Stimulated activated naive CD8-positive, alpha-beta T cell treated with anti-CD3 and anti-CD28 coated beads, Interleukin-15, Interleukin-2, amounts not matched to agents 100 U/mL and 50 U/mL, for 24 hours (primary cell): Measurements from ENCODE around the gene RPTOR.

Experiments
- ATAC-seq: fragments of 150-1000 bp; cut with Tn5 transposase; one replicate; pipeline ENCODE4 v1.10.0; 2021
- DNase-seq: peaks from one replicate; pipeline ENCODE4 v3.0.0; 2021

Gene RPTOR

DNA sequence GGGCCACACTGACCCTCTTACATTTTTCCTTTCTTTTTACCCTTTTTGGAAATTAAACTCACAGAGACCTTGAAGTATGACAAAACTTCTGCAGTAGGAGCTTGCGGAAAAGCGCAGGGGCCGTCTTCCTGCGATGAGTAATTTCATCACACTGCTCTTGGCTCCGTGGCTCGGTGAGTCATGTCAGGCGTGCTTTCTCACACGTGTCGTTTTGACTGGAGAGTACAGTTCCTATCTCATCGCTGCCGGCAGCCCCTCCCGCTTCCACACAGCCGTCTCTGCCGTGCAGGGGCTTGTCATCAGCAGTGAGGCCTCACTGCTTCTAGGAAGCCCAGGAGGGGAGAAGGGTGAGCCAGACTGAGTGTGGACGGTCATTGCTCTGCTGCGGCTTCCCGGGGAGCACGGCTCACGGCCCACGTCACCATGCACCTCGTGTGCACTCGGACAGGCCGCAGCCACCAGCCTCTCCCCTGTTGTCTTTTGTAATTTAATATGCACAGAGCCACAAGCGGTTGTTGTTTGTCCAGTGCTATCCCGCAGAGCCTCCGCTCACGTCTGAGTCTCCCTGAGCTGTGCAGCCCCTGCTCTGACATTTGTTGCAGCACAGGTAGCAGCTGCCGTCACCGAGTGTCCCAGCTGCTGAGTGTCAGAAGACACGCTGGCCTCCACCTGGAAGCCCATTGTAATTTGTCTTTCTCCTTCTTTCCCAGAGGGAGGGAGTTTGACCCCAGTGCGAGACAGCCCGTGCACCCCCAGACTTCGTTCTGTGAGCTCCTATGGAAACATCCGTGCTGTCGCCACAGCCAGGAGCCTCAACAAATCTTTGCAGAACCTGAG lies 347.6 kb downstream of the RPTOR start:
- DNase-seq: peak; percentile 91

GRCh38 chr17:80892900-80893603 lies 348.4 kb downstream of the RPTOR start:
- peak; percentile 59 for DNase-seq
- peak; percentile 29 for ATAC-seq

More for the DNA sequence above, 347.6 kb downstream of the RPTOR start:
- peak; percentile 80 for ATAC-seq

DNA sequence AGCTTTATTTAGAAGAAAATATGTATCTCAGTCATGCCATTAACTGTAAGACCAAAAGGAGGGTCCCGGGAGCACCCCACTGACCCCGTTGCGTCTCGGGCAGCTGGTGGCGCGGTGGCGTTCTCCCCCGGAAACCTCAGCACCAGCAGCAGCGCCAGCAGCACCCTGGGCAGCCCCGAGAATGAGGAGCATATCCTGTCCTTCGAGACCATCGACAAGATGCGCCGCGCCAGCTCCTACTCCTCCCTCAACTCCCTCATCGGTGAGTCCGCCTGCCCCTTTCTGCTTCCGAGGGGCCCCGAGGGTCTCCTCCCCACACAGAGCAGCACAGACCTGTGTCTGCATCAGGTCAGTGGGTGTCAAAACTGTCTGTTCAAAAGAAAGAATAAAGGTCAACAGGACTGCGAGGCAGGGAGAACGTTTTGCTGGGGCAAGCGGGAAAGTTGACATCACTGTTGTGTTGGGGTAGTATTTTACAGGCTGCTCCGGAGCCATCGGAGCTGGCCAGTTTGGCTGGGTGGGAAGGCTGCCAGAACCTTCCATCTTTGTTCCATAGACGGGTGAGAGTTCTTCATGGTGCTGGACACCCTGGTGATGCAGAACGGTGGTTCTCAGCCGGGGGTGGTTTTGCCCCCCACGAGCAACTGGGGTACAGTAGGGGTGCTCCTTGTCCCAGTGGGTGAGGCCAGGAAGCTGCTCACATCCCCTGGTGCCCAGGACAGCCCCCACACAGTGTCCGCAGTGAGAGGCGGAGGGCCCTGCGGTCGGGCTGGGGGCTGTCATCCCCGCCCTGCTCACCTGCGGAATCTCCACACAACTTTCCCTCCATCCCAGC lies 349.2 kb downstream of the RPTOR start:
- no peak for ATAC-seq

GRCh38 chr17:80894439-80894721 lies 349.7 kb downstream of the RPTOR start:
- DNase-seq: no peak
- no peak for ATAC-seq

More for the DNA sequence above, 349.2 kb downstream of the RPTOR start:
- DNase-seq: no peak

- no peak for DNase-seq
- ATAC-seq: no peak
Measured at GRCh38 chr17:80894726-80895125, 350.1 kb downstream of the RPTOR start.

DNA sequence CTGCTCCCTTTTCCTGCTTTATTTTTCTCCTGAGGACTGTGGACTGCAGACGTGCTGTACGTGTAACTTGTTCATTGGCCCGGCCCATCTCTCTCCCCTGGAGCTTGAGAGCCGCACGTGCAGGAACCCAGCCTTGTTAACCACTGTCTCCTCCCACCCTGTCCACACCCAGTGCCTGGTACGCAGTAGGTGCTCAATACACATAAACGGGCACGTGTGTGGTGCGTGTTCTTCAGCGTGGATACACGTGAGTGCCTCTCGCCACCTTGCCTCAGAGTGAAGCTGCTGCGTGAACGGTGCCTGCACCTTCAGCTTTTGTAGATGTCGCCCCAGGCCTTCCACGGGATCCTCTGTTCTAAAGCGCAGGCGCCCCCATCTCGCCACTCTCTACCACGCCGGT lies 350.7 kb downstream of the RPTOR start:
- ATAC-seq (no peak), DNase-seq (no peak)

GRCh38 chr17:80898716-80899115 lies 354.1 kb downstream of the RPTOR start:
- no peak for DNase-seq
- no peak for ATAC-seq

DNA sequence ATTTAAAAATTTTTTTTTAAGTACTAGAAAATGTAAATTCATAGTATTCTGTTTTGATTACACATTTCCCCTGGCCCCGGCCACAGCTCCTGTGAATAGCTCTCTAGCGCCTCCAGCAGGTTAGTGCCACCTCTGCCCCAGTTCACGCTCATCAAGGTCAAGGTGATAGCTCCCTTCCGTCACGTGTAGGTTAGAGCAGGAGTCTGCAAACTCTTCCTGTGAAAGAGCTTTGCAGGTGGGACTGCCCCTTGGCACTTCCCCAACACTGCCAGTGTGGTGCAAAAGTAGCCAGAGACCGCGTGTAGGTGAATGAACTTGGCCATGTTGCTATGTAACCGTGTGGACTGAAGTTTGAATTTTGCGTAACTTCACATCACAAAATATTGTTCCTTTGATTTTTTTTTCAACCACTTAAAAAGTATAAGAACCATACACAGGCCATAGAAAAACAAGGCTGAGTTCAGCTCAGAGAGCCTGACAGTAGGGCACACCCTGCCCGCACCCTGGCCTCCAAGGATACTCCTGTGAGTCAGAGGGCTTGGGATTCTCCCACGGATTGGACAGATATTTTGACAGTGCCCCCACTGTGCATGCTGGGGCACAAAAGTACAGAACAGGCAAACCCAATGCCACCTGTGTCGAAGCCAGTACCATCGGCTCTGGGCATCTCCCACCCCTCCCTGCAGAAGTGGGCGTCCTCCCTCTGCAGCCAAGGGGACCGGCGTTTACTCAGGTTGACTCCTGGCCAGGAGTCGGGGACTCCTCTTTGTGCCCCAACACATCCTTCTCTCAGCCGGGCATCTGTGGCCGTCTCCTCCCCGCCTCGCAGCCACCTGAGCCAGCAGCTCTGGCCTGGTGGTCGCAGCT lies 355.0 kb downstream of the RPTOR start:
- peak; percentile 47 for ATAC-seq
- DNase-seq: peak; percentile 88

DNA sequence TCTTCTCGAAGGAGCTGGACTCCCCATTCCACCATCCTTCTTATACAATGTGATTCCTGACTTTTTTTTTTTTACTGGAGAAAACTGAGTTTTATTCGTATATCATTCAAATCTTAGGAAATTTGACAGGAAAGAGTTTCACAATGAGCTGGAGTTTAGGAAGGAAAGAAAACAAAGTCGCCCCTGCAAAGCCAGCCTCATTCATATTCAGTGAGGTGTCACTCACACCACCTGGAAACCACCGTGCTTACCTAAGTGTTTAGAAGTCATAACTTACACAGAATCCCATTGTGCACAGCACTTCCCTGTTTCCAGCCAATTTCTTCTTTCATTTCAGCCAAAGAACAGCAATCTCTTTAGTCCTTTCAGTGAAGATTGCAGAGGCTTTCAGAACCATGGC lies 356.7 kb downstream of the RPTOR start:
- ATAC-seq (no peak), DNase-seq (no peak)

DNA sequence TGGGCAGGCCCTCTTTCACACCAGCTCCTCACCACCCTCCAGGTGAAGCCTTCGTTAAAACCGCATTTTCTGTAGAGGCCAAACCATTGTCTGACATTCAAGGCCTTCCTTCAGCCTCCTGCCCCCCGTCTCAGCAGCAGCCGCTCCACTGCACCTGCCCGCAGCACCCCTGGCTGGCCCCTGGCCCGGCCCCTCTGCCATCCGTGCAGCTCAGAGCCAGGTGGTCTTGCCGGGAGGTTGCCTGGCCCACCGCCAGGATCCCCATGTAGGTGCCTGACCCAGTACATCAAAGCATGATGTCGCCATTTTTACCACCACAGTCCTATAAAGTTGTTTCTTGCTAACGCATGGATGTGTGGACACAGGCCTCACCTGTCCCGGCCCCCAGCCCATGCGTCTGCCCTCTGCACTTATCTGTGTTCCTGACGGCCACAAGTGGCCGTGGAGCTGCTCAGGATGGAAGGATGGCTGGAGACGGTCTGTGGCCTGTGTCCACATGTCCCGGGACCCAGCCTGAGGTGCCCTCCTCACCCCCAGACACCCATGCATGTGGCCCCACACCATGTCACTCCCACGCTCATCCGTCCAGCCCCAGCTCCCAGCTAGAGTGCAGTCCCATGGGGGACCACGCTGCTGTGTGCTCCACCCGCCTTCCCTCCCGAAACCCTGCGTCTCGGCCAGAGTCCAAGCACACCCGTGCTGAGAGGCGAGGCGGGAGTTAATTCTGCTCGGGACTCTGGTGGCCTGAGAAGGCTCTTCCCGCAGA lies 357.7 kb downstream of the RPTOR start:
- ATAC-seq (no peak), DNase-seq (no peak)

DNA sequence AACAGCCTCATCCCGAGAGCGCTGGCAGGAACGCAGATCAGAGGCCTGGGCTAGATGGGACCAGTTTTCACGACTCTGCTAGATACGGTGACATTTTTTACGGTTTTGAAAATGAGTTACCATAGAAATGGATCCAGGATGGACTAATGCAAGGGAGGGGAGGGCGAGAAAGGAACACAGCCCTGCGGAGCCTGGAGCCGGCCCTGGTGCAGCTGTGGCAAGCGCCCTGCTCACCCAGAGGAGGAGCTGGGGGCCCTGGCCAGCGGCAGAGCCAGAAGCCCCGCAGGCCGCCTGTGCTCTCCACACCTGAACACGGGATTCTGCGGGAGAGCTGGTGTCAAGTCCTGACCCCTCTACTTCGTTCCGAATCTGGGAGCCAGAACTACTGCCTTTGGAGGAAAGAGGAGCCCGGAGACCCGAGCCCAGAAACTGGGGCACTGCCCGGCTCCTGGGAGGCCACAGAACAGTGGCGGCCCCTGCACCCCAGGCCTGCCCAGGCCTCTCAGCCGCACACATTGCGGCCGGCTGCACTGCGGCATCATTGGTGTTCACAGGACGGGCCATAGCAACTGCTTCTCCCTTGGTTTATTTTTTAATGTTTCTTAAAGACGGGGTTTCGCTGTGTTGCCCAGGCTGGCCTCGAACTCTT lies 358.4 kb downstream of the RPTOR start:
- DNase-seq (no peak), ATAC-seq (no peak)

- ATAC-seq (no peak), DNase-seq (no peak)
Measured at GRCh38 chr17:80904036-80904753, 359.6 kb downstream of the RPTOR start.

DNA sequence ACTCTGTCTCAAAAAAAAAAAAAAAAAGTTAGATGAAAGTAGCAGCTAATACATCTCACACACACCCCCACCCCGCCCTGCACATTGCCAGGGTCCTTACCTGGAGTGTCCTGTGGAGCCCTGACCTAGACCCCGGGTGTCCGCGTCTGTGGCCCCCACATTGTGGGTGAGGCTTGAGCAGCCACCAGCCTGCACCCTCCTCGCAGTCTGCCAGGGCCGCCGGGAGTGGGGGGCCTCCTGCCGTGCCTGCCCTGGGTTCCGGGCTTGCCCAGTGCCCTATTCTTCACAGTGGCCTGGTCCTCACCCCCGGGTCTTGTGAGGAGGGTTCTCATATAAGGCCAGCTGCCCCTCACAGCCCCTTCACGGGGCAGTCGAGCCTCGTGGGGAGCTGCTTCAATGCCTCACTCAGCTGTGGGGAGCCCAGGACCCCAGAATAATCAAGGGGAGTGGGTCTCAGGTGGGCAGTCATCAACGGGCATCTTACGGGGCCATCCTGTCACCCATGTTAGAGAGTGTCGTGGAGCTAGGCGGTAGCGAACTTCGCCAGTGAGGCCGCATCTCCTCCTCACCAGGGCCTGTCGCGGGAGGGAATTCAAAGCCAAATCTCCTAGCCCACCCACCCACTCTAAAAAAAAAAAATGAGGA lies 361.1 kb downstream of the RPTOR start:
- no peak for ATAC-seq
- DNase-seq: no peak

- ATAC-seq (no peak), DNase-seq (no peak)
Measured at GRCh38 chr17:80906364-80907259, 362.0 kb downstream of the RPTOR start.

GRCh38 chr17:80907281-80907680 lies 362.6 kb downstream of the RPTOR start:
- DNase-seq: no peak
- no peak for ATAC-seq

- ATAC-seq: no peak
- DNase-seq: no peak
Measured at GRCh38 chr17:80908211-80908610, 363.6 kb downstream of the RPTOR start.

GRCh38 chr17:80908776-80909175 lies 364.1 kb downstream of the RPTOR start:
- ATAC-seq (no peak), DNase-seq (no peak)

DNA sequence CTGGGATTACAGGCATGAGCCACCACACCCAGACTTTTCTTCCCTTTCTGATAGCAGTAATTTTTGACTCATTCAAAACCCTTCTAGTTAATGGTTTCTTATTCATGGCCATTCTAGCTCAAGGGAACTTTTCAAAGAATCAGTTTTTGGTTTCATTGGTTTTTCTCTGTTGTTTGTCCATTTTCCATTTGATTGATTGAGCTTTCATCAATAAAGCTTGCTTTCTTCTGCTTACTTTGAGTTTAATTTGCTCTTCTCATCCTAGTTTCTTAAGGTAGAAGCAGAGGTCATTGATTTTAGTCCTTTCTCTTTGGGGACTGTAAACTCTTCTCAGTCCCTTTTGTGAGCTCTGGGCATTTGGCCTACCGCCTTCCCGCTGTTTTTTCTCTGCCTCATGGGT lies 365.0 kb downstream of the RPTOR start:
- no peak for ATAC-seq
- DNase-seq: no peak
